G401 (cell line): ENCODE results near the gene TNRC6A. TPM values are rescaled to one million over a fixed set of nuclear protein-coding genes. Genes with fewer than 3 reads are reported as not detected.
"Not testable (repeated sequence)": the region's sequence is repeated elsewhere in the genome, so short reads cannot be mapped to it uniquely, and the experiment has no call there.

Experiments used
- DNase-seq: peaks from one replicate; pipeline ENCODE4 v3.0.0-alpha.2; 2015; ENCODE audit warnings: low spot score
- in situ Hi-C: cut with HindIII; loops from 2 replicates; pipeline ENCODE4 v1.10.0; 2016; ENCODE audit warnings: low sequenced_read_pairs, mixed read lengths
- total RNA-seq: library from RNA; depleted of rRNA; stranded (reverse); fragments of >200 nt; shearing (Covaris generic); gene quantifications from 2 replicates; pipeline ENCODE4 v1.2.3, GENCODE V29; 2014

Gene TNRC6A
- total RNA-seq, 1 experiment from 2014 or later = 14.4 TPM

- in situ Hi-C loops, DNase-seq: not testable (repeated sequence)
Observed at GRCh38 chr16:24749872-24750271, 20.4 kb downstream of the TNRC6A start.

GRCh38 chr16:24753000-24753399, 23.5 kb downstream of the TNRC6A start:
- peak; percentile 53 for DNase-seq
- in situ Hi-C loops = no loop called here

- DNase-seq = no peak
- in situ Hi-C loops = no loop called here
Observed at GRCh38 chr16:24753437-24753836, 24.0 kb downstream of the TNRC6A start.

GRCh38 chr16:24754543-24754942, 25.1 kb downstream of the TNRC6A start:
- in situ Hi-C loops = no loop called here
- DNase-seq = no peak

- in situ Hi-C loops = no loop called here
- no peak for DNase-seq
Observed at GRCh38 chr16:24755201-24755874, 25.9 kb downstream of the TNRC6A start.

- DNase-seq = no peak
- in situ Hi-C loops = no loop called here
Observed at GRCh38 chr16:24758373-24758772, 28.9 kb downstream of the TNRC6A start.

- in situ Hi-C loops = no loop called here
Observed at GRCh38 chr16:24759006-24759405, 29.6 kb downstream of the TNRC6A start.

GRCh38 chr16:24761526-24761925, 32.1 kb downstream of the TNRC6A start:
- in situ Hi-C loops = no loop called here
- DNase-seq = no peak

More at GRCh38 chr16:24759006-24759405, 29.6 kb downstream of the TNRC6A start:
- no peak for DNase-seq

- in situ Hi-C loops = no loop called here
Observed at GRCh38 chr16:24764916-24765315, 35.5 kb downstream of the TNRC6A start.

GRCh38 chr16:24766057-24766456, 36.6 kb downstream of the TNRC6A start:
- in situ Hi-C loops = no loop called here

More at GRCh38 chr16:24764916-24765315, 35.5 kb downstream of the TNRC6A start:
- DNase-seq = no peak

GRCh38 chr16:24769806-24770205, 40.4 kb downstream of the TNRC6A start:
- DNase-seq = no peak
- in situ Hi-C loops = no loop called here

More at GRCh38 chr16:24766057-24766456, 36.6 kb downstream of the TNRC6A start:
- no peak for DNase-seq

GRCh38 chr16:24771132-24771778, 41.8 kb downstream of the TNRC6A start:
- in situ Hi-C loops = no loop called here
- no peak for DNase-seq

- in situ Hi-C loops = no loop called here
- DNase-seq = no peak
Observed at GRCh38 chr16:24771779-24772157, 42.3 kb downstream of the TNRC6A start.

GRCh38 chr16:24773771-24774427, 44.4 kb downstream of the TNRC6A start:
- in situ Hi-C loops = no loop called here

GRCh38 chr16:24774510-24774909, 45.1 kb downstream of the TNRC6A start:
- DNase-seq = no peak
- in situ Hi-C loops = no loop called here

More at GRCh38 chr16:24773771-24774427, 44.4 kb downstream of the TNRC6A start:
- no peak for DNase-seq

GRCh38 chr16:24775455-24775854, 46.0 kb downstream of the TNRC6A start:
- in situ Hi-C loops = no loop called here
- no peak for DNase-seq

GRCh38 chr16:24776501-24777220, 47.2 kb downstream of the TNRC6A start:
- peak; percentile 57 for DNase-seq
- in situ Hi-C loops = no loop called here

- no peak for DNase-seq
- in situ Hi-C loops = no loop called here
Observed at GRCh38 chr16:24778671-24779070, 49.2 kb downstream of the TNRC6A start.

- no peak for DNase-seq
- in situ Hi-C loops = no loop called here
Observed at GRCh38 chr16:24781256-24781655, 51.8 kb downstream of the TNRC6A start.

- in situ Hi-C loops = no loop called here
- no peak for DNase-seq
Observed at GRCh38 chr16:24784121-24784520, 54.7 kb downstream of the TNRC6A start.
